SU-DHL-6 (cell line): ENCODE data around the gene LDB3.

ENCODE experiments used
- H2AFZ ChIP-seq: fragments of 200-600 bp; sonication (generic); 2 replicates; pipeline ENCODE4 v1.6.1; 2014; ENCODE audit warnings: low read depth, mild to moderate bottlenecking, moderate library complexity, mixed read lengths, antibody characterized with exemption, low read length; ENCODE audit not compliant: severe bottlenecking
- H3F3A ChIP-seq: fragments of 200-600 bp; shearing (Covaris generic); 2 replicates; pipeline ENCODE4 v1.6.0; 2016; ENCODE audit warnings: antibody characterized with exemption, mild to moderate bottlenecking; ENCODE audit not compliant: insufficient read depth
- H3K27ac ChIP-seq: fragments of 200-600 bp; sonication (generic); 2 replicates; pipeline ENCODE4 v1.5.1; 2016; ENCODE audit warnings: low read depth, mild to moderate bottlenecking, low read length, moderate library complexity, mixed read lengths
- H3K27me3 ChIP-seq: fragments of 200-600 bp; sonication (generic), shearing (Covaris generic); 2 replicates; pipeline ENCODE4 v1.6.0; 2014; ENCODE audit warnings: mild to moderate bottlenecking, low read length
- H3K36me3 ChIP-seq: fragments of 200-600 bp; sonication (generic); 2 replicates; pipeline ENCODE4 v1.6.1; 2014; ENCODE audit warnings: mild to moderate bottlenecking, low read length, mixed read lengths
- H3K4me2 ChIP-seq: fragments of 300-600, 200-600 bp; shearing (Covaris generic), sonication (generic); 2 replicates; pipeline ENCODE4 v1.6.0; 2014; ENCODE audit warnings: low read length, low read depth, mild to moderate bottlenecking; ENCODE audit not compliant: poor library complexity, severe bottlenecking
- H3K4me3 ChIP-seq: fragments of 200-600 bp; sonication (generic); 2 replicates; pipeline ENCODE4 v1.5.1; 2014; ENCODE audit warnings: antibody characterized with exemption, low read length, mild to moderate bottlenecking, mixed read lengths; ENCODE audit not compliant: insufficient read depth, poor library complexity, severe bottlenecking
- H3K79me2 ChIP-seq: fragments of 200-600 bp; sonication (generic); 2 replicates; pipeline ENCODE4 v1.6.1; 2014; ENCODE audit warnings: mild to moderate bottlenecking, low read length, moderate library complexity; ENCODE audit not compliant: insufficient read depth
- H3K9ac ChIP-seq: fragments of 200-600 bp; sonication (generic); 2 replicates; pipeline ENCODE4 v1.7.0; 2014; ENCODE audit warnings: mild to moderate bottlenecking, low read length
- H3K9me2 ChIP-seq: fragments of 200-600 bp; sonication (generic); replicated peaks from 2 replicates; pipeline ENCODE4 v1.6.1; 2014; ENCODE audit warnings: low read length; ENCODE audit not compliant: insufficient read depth
- H3K9me3 ChIP-seq: fragments of 200-600 bp; sonication (generic); 2 replicates; pipeline ENCODE4 v1.6.1; 2014; ENCODE audit warnings: low read length, mixed read lengths; ENCODE audit not compliant: insufficient read depth
- H4K20me1 ChIP-seq: fragments of 200-600 bp; sonication (generic); 2 replicates; pipeline ENCODE4 v1.6.1; 2014; ENCODE audit warnings: low read depth, mild to moderate bottlenecking, antibody characterized with exemption, low read length, moderate library complexity, mixed read lengths
- CTCF ChIP-seq: fragments of 200-600 bp; sonication (generic); IDR thresholded peaks from one replicate; pipeline ENCODE4 v1.5.1; 2017; ENCODE audit warnings: antibody characterized with exemption, mild to moderate bottlenecking, low read length, moderate library complexity; ENCODE audit not compliant: insufficient read depth, poor library complexity, severe bottlenecking
- EZH2phosphoT487 ChIP-seq: fragments of 200-600 bp; sonication (generic), shearing (Covaris generic); conservative IDR thresholded peaks from 2 replicates; pipeline ENCODE4 v1.6.1; 2018; ENCODE audit warnings: mild to moderate bottlenecking, antibody characterized with exemption, low read length, moderate library complexity, mixed read lengths

Gene LDB3

GRCh38 chr10:86681047-86681446, 12.7 kb downstream of the LDB3 start:
- H4K20me1 ChIP-seq: no peaks in the 10 kb centered on the region
- no peak overlapping the region for H3K9ac ChIP-seq
- H3K79me2 ChIP-seq: no peaks in the 10 kb centered on the region
- H3K9me2 ChIP-seq: no peaks in the 10 kb centered on the region
- no peaks in the 10 kb centered on the region for H3F3A ChIP-seq
- H3K9me3 ChIP-seq: no peaks in the 10 kb centered on the region
- H3K27me3 ChIP-seq: no peaks in the 10 kb centered on the region
- TF ChIP-seq CTCF (no peak), EZH2phosphoT487 (no peak)
- H3K27ac ChIP-seq: no peak overlapping the region
- H2AFZ ChIP-seq: no peak overlapping the region
- no peak overlapping the region for H3K4me3 ChIP-seq
- no peak overlapping the region for H3K4me2 ChIP-seq
- no peaks in the 10 kb centered on the region for H3K36me3 ChIP-seq

GRCh38 chr10:86681722-86682386, 13.5 kb downstream of the LDB3 start:
- Histone ChIP-seq H3K79me2 (no peaks in the 10 kb centered on the region), H3K4me2 (no peak overlapping the region), H3K9ac (no peak overlapping the region), H3K9me2 (no peaks in the 10 kb centered on the region), H3F3A (no peaks in the 10 kb centered on the region), H3K36me3 (no peaks in the 10 kb centered on the region), H3K27me3 (no peaks in the 10 kb centered on the region), H2AFZ (no peak overlapping the region), H3K27ac (no peak overlapping the region), H4K20me1 (no peaks in the 10 kb centered on the region), H3K4me3 (no peak overlapping the region), H3K9me3 (no peaks in the 10 kb centered on the region)
- TF ChIP-seq EZH2phosphoT487 (no peak), CTCF (no peak)

GRCh38 chr10:86682675-86683074, 14.4 kb downstream of the LDB3 start:
- H3K9ac ChIP-seq: no peak overlapping the region
- TF ChIP-seq EZH2phosphoT487 (no peak), CTCF (no peak)
- H3K79me2 ChIP-seq: no peaks in the 10 kb centered on the region
- H3K27ac ChIP-seq: no peak overlapping the region
- no peaks in the 10 kb centered on the region for H3F3A ChIP-seq
- H3K9me2 ChIP-seq: no peaks in the 10 kb centered on the region
- H3K4me3 ChIP-seq: no peak overlapping the region
- no peak overlapping the region for H3K4me2 ChIP-seq
- H3K36me3 ChIP-seq: no peaks in the 10 kb centered on the region
- no peaks in the 10 kb centered on the region for H3K9me3 ChIP-seq
- H2AFZ ChIP-seq: no peak overlapping the region
- no peaks in the 10 kb centered on the region for H3K27me3 ChIP-seq
- no peaks in the 10 kb centered on the region for H4K20me1 ChIP-seq
